GM19099 (cell line): ENCODE results near the gene SMARCD3.

Experiments used
- POLR2A ChIP-seq: IDR thresholded peaks from 3 replicates; pipeline ENCODE4 v1.6.1; 2011; ENCODE audit warnings: low read depth; ENCODE audit not compliant: insufficient read length; ENCODE audit errors: extremely low read depth

The SMARCD3 gene

GRCh38 chr7:151254851-151255250, 6.4 kb upstream of the SMARCD3 start:
- TF ChIP-seq POLR2A, result no peak

GRCh38 chr7:151254316-151254715, 5.8 kb upstream of the SMARCD3 start:
- TF ChIP-seq POLR2A, result no peak

- no peak for TF ChIP-seq POLR2A
These were observed 4.6 kb upstream of the SMARCD3 start for GRCh38 chr7:151252961-151253711.

- no peak for TF ChIP-seq POLR2A
These were observed 4.0 kb upstream of the SMARCD3 start for GRCh38 chr7:151252561-151252835.

- no peak for TF ChIP-seq POLR2A
These were observed 3.4 kb upstream of the SMARCD3 start for GRCh38 chr7:151251689-151252560.

GRCh38 chr7:151251328-151251688, 2.8 kb upstream of the SMARCD3 start:
- TF ChIP-seq POLR2A, result no peak

GRCh38 chr7:151250181-151251132, 2.0 kb upstream of the SMARCD3 start:
- TF ChIP-seq POLR2A, result no peak

- TF ChIP-seq POLR2A, result no peak
These were observed 1.2 kb upstream of the SMARCD3 start for GRCh38 chr7:151249732-151250072.

- TF ChIP-seq POLR2A, result no peak
These were observed 689 bp upstream of the SMARCD3 start for GRCh38 chr7:151249034-151249731.

GRCh38 chr7:151247611-151248345, 716 bp downstream of the SMARCD3 start:
- no peak for TF ChIP-seq POLR2A

- TF ChIP-seq POLR2A, result no peak
These were observed 1.5 kb downstream of the SMARCD3 start for GRCh38 chr7:151246851-151247580.

GRCh38 chr7:151246102-151246850, 2.2 kb downstream of the SMARCD3 start:
- TF ChIP-seq POLR2A, result no peak

GRCh38 chr7:151245360-151246101, 3.0 kb downstream of the SMARCD3 start:
- TF ChIP-seq POLR2A, result no peak
